Right cardiac atrium (tissue), 5 donors: ENCODE results near the gene TP63. TPM values are rescaled to one million over a fixed set of nuclear protein-coding genes. Genes with fewer than 3 reads are reported as not detected.

Source experiments
- ATAC-seq, 2 donors: fragments of 200-7000 bp; cut with Tn5 transposase; one replicate each; pipeline versions ENCODE4 v1.8.0 to v1.9.1; 2020; ENCODE audit warnings: moderate library complexity in 2 of 2, mild to moderate bottlenecking in 1 of 2
- DNase-seq, 3 donors: peaks; one replicate each; pipeline ENCODE4 v3.0.0-alpha.2; 2020
- H3K27ac ChIP-seq: one replicate; pipeline ENCODE4 v1.5.1; 2013; ENCODE audit warnings: mild to moderate bottlenecking, low read length, control low read depth, moderate library complexity
- H3K27me3 ChIP-seq: one replicate; pipeline ENCODE4 v1.6.1; 2013; ENCODE audit not compliant: control insufficient read depth, insufficient read depth
- H3K4me1 ChIP-seq: one replicate; pipeline ENCODE4 v1.6.1; 2013; ENCODE audit warnings: low read length; ENCODE audit not compliant: control insufficient read depth, insufficient read depth
- H3K4me3 ChIP-seq: one replicate; pipeline ENCODE4 v1.5.1; 2013; ENCODE audit warnings: low read length, control low read depth
- H3K9me3 ChIP-seq: one replicate; pipeline ENCODE4 v1.6.1; 2013; ENCODE audit warnings: low read length; ENCODE audit not compliant: control insufficient read depth
- WGBS: extraction: QIAGEN DNeasy Blood & Tissue Kit; methylation state at CpG from one replicate; pipeline ENCODE4 v1.1.7; 2013; 5-methylcytosine and 5-hydroxymethylcytosine counted together
- intact Hi-C, 4 donors: fragments of 100-400 bp; cut with DNase I; formaldehyde crosslinking; loops; one replicate each; pipeline versions ENCODE4 v1.11.0 to v1.14.0; 2022 to 2023
- polyA plus RNA-seq: library from polyadenylated mRNA; stranded (reverse); fragments of 200-250 nt; gene quantifications from one replicate; pipeline ENCODE4 v1.2.3, GENCODE V29; 2013
- total RNA-seq, 4 donors: library from RNA; stranded (reverse); fragmentation: NEBNext Ultra II Directional; extraction: Animal tissue kit (Norgen Biotek cat#: 25700); gene quantifications; one replicate each; pipeline ENCODE4 v1.2.1, GENCODE V29; 2021
- donor health status: healthy with polysubstance abuse.
- donor health status: DM: no; HTN: yes; CAD: no.
- donor health status: DM: no; HTN: no; CAD: no.
- donor health status: DM: no; HTN: yes; CAD: no; lungs with severe emphysema.
- donor health status: DM: yes; HTN: yes; CAD: no.

The TP63 gene
- total and polyA plus RNA-seq, 5 donors, result 0.25 to 0.71 (median 0.56) TPM

DNA sequence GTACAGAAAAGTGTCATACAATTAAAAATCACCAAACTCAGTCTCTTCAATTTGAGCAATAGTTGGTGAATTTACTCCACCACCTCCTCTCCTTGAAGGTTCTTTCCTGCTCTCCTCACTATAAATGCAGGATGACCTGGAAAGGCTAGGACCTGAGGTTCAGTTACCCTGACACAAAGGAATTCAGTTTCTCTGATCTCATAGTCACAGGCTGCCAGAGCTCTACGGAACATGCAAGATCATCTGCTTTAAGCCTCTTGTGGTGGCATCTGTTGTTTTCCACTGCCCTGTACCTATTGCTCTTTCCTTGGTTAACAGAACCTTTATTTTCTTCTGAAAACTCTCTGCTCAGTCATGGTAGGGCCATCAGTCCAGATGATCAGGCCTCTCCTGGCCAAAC, 4.9 kb upstream of the TP63 start:
- no peaks in the 10 kb centered on the region for H3K27me3 ChIP-seq
- 82% methylated on average over 1 of the region's 1 CpG for WGBS
- DNase-seq, result no peak
- H3K4me3 ChIP-seq, result no peak overlapping the region
- H3K9me3 ChIP-seq, result no peaks in the 10 kb centered on the region
- no peak for ATAC-seq
- H3K4me1 ChIP-seq, result no peaks in the 10 kb centered on the region
- no peak overlapping the region for H3K27ac ChIP-seq
- intact Hi-C loops, result no loop called here

DNA sequence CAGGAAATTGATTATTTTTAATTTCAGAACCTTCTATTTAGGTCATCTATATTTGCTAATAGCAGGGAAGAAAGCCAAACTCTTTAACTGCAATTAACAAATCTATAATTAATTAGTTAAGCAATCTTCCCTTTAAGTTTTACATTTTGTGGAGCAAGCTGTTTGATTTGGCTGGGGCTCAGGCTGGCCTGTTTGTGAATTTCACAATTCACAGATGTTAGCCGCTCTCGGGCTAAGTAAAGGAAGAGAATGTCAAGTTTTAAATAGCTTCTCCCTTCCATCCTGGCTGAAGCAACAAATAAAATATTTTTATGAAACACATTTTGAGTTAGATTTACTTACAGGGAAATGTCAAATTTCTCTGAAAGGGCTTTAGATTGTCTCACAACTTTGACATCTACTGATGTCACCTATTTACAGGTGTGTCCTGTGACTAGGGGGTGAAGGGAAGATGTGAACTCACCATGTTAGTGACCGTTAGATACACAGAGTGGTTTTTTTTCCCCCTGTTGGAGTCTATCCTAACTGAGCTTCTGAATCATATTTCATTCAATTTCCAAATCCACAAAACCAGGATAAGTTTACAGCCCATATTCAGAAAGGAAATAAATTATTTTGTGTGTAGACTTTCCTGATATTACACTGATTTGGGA, 1.3 kb upstream of the TP63 start:
- H3K4me1 ChIP-seq, result no peaks in the 10 kb centered on the region
- H3K4me3 ChIP-seq, result no peak overlapping the region
- DNase-seq (peak; percentile 39 to 66 (median 55)), ATAC-seq (peak; percentile 52 to 66)
- H3K27ac ChIP-seq, result no peak overlapping the region
- intact Hi-C loops, result no loop called here
- H3K27me3 ChIP-seq, result no peaks in the 10 kb centered on the region
- 23% methylated on average over 3 of the region's 3 CpGs for WGBS
- H3K9me3 ChIP-seq, result no peaks in the 10 kb centered on the region

- Histone ChIP-seq H3K4me1 (no peaks in the 10 kb centered on the region), H3K27me3 (no peaks in the 10 kb centered on the region), H3K27ac (peak overlapping the region; percentile 30), H3K9me3 (no peaks in the 10 kb centered on the region), H3K4me3 (peak overlapping the region; percentile 66)
- ATAC-seq (no peak), DNase-seq (no peak)
- WGBS, result 48% methylated on average over 8 of the region's 8 CpGs
- intact Hi-C loops, result no loop called here
Measured at GRCh38 chr3:189630767-189631372, 319 bp upstream of the TP63 start.

- ATAC-seq, result no peak
- 70% methylated on average over 6 of the region's 6 CpGs for WGBS
- DNase-seq, result no peak
- Histone ChIP-seq H3K27ac (no peak overlapping the region), H3K9me3 (no peaks in the 10 kb centered on the region), H3K27me3 (no peaks in the 10 kb centered on the region), H3K4me3 (peak overlapping the region; percentile 66), H3K4me1 (no peaks in the 10 kb centered on the region)
- intact Hi-C loops, result no loop called here
Measured at GRCh38 chr3:189631409-189631808, 220 bp downstream of the TP63 start.

GRCh38 chr3:189632242-189632641, 1.1 kb downstream of the TP63 start:
- no peaks in the 10 kb centered on the region for H3K27me3 ChIP-seq
- WGBS, result 55% methylated on average over 5 of the region's 5 CpGs

DNA sequence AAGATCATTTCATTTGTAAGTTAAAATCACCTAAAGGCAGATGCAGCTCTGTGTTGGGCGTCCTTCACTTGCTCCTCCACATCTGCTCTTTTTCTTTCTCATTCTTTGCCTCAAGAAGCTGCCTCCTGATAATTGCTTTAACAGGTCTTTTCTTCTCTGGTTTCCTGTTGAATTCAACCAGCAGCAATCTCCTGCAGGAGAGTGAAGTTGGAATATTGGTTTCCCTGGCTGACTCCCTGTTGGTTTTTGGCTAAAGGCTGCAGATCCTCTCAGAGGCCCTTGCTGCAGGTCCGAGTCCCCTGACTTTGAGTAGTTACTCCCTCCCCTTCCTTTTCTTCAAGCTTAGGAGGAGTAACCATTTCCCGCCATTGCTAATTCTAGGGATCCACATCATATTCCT, 4.2 kb downstream of the TP63 start:
- Histone ChIP-seq H3K27me3 (no peaks in the 10 kb centered on the region), H3K27ac (no peak overlapping the region), H3K9me3 (no peaks in the 10 kb centered on the region), H3K4me1 (peaks cover 1% of the 10 kb centered on the region), H3K4me3 (no peak overlapping the region)
- WGBS, result 70% methylated on average over 3 of the region's 3 CpGs
- intact Hi-C loops, result no loop called here
- DNase-seq, result no peak
- no peak for ATAC-seq

More at GRCh38 chr3:189632242-189632641, 1.1 kb downstream of the TP63 start:
- ATAC-seq (no peak), DNase-seq (no peak)
- Histone ChIP-seq H3K27ac (no peak overlapping the region), H3K4me1 (peaks cover 1% of the 10 kb centered on the region), H3K9me3 (no peaks in the 10 kb centered on the region), H3K4me3 (no peak overlapping the region)
- intact Hi-C loops, result no loop called here

- intact Hi-C loops, result no loop called here
- Histone ChIP-seq H3K27ac (no peak overlapping the region), H3K4me1 (peaks cover 1% of the 10 kb centered on the region), H3K4me3 (no peak overlapping the region), H3K27me3 (no peaks in the 10 kb centered on the region), H3K9me3 (no peaks in the 10 kb centered on the region)
- ATAC-seq, result no peak
- DNase-seq, result no peak
- WGBS, result 94% methylated on average over 5 of the region's 5 CpGs
Measured at GRCh38 chr3:189636048-189636447, 4.9 kb downstream of the TP63 start.

DNA sequence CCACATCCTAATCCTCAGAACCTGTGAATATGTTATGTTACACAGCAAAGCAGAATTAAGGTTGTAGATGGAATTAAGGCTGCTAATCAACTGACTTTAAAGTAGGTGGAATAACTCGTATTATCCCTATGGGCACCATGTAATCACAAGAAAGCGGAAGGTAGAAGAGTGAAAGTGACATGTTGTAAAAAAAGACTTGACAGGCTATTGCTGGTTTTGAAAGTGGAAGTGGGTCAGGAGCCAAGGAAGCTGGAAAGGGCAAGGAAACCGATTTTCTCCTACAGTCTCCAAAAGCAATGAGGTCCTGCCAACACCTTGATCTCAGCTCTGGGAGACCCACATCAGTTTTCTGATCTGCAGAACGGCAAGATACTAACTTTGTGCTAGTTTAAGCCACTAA, 6.6 kb downstream of the TP63 start:
- H3K27me3 ChIP-seq, result no peaks in the 10 kb centered on the region
- no peak overlapping the region for H3K27ac ChIP-seq
- ATAC-seq, result no peak
- WGBS, result 82% methylated on average over 4 of the region's 4 CpGs
- DNase-seq, result no peak
- H3K4me3 ChIP-seq, result no peak overlapping the region
- peaks cover 1% of the 10 kb centered on the region for H3K4me1 ChIP-seq
- H3K9me3 ChIP-seq, result no peaks in the 10 kb centered on the region
- intact Hi-C loops, result no loop called here

DNA sequence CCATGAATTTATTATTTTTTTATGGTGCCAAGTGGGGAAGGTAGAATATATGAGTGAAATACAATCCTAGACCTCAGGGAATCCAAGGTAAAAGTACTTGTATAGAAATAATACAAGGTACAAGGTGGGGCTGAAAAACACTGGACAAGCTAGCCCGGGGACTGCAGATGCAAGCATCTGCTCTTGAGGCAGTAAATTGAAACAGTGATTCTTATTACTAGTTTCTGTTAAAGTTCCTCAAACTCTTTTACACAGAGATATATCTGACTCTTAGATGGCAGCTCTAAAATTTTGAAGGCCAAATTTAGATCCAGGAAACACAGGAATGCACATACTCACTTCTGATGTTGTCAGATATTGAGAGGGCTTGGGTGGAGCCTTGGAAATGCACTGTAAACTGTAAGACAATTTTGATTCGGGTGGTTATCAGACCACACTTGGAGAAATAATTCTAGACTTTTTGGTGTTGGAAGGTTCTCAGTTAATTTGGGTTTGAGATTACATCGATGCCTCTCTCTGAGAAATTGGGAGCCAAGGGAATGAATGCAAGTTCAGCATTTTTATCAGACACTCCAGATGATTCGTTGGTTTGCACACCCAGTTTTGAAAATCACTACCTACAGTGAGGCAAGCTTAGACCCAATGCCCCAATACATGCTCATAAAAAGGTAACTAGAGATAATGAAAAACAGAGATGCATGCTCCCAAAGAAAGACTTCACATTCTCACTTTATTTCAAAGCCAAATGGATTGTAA, 7.3 kb downstream of the TP63 start:
- Histone ChIP-seq H3K4me3 (no peak overlapping the region), H3K27ac (no peak overlapping the region), H3K4me1 (peaks cover 1% of the 10 kb centered on the region), H3K9me3 (no peaks in the 10 kb centered on the region), H3K27me3 (no peaks in the 10 kb centered on the region)
- 55% methylated on average over 4 of the region's 4 CpGs for WGBS
- no peak for DNase-seq
- intact Hi-C loops, result no loop called here
- ATAC-seq, result no peak

DNA sequence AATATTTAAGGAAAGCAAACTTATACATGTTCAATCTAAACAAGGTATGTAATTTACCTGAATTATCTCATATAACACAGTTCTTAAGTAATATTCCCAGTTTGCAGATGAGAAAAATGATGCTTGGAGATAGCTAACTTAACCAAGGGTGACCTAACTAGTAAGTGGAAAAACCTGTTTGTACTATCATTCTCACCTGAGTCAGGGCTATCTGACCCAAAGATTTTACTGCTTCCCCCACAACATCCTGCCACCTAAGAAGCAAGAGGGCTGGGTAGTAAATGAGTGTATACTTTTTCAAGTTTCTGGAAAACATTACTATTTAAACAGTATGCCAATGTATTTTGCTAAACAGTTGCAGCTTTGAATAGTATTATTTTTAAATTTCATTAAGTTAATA, 10.6 kb downstream of the TP63 start:
- Histone ChIP-seq H3K4me3 (no peak overlapping the region), H3K27me3 (no peaks in the 10 kb centered on the region), H3K27ac (no peak overlapping the region), H3K4me1 (peaks cover 1% of the 10 kb centered on the region), H3K9me3 (no peaks in the 10 kb centered on the region)
- DNase-seq (no peak), ATAC-seq (no peak)
- intact Hi-C loops, result no loop called here

DNA sequence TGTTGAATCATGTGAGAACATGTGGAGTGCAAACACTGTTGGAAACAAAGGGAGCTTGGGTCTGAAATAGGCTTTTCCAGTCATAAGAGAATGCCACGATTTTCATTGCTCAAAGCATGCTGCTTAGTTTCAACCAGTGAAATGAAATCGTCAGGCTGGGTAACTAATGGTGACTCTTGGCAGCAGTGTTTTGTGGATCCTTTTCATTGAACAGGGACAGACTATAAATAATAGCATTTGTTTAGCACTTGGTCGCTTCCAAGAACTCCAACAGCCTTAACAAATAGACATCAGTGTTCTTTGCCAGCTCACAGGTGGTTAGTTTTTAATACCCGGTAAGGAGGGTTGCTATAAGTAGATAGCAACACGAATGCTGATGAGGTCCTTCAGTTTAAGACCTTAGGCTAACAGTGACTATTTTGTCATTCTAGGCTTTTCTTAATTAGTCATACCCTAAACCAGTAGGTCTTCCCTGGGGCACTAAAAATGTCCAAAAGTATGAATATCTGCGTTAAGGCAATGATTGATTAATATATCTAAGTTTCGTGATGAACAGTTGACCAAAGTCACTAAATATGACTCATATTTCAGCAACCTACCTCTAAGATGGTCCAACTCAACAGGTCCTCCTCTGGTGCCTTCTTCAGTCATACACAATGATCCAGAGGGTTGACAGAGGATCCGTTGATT, 15.8 kb downstream of the TP63 start:
- no peaks in the 10 kb centered on the region for H3K27me3 ChIP-seq
- no peaks in the 10 kb centered on the region for H3K4me1 ChIP-seq
- 85% methylated on average over 8 of the region's 8 CpGs for WGBS
- no peak overlapping the region for H3K27ac ChIP-seq
- H3K4me3 ChIP-seq, result no peak overlapping the region
- ATAC-seq, result no peak
- intact Hi-C loops, result no loop called here
- H3K9me3 ChIP-seq, result no peaks in the 10 kb centered on the region
- DNase-seq, result no peak
